IPS-18c (cell line): Measurements from ENCODE around the gene DNAAF5.
"Not testable (repeated sequence)": the region's sequence is repeated elsewhere in the genome, so short reads cannot be mapped to it uniquely, and the experiment has no call there.

ENCODE experiments used
- H3K4me3 ChIP-seq: 2 replicates; pipeline ENCODE4 v1.7.0; 2013; ENCODE audit warnings: low read depth, mild to moderate bottlenecking, low read length, moderate library complexity; ENCODE audit not compliant: insufficient read depth
- H3K9me3 ChIP-seq: one replicate; pipeline ENCODE4 v1.6.1; 2013; ENCODE audit warnings: mild to moderate bottlenecking, low read length, moderate library complexity; ENCODE audit not compliant: control insufficient read depth, insufficient read depth

DNAAF5 gene

GRCh38 chr7:781186-781849, 54.8 kb downstream of the DNAAF5 start:
- H3K4me3 ChIP-seq = no peak overlapping the region
- H3K9me3 ChIP-seq = no peaks in the 10 kb centered on the region

DNA sequence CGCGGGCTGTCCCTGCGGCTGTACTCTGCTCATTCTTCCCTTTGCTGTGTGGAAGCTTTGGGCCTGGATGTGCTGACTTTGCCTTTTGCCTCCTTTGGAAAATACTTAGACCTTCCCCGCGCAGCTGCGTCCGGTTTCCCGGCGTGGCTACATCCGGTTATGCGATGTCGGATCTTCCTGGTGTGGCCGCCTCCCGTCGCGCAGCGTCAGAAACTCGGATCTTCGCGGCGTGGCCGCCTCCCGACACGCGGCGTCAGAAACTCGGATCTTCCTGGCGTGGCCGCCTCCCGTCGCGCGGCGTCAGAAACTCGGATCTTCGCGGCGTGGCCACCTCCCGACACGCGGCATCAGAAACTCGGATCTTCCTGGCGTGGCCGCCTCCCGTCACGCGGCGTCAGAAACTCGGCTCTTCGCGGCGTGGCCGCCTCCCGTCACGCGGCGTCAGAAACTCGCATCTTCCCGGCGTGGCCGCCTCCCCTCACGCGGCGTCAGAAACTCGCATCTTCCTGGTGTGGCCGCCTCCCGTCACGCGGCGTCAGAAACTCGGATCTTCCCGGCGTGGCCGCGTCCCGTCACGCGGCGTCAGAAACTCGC, 55.5 kb downstream of the DNAAF5 start:
- no peak overlapping the region for H3K4me3 ChIP-seq
- H3K9me3 ChIP-seq = no peaks in the 10 kb centered on the region

DNA sequence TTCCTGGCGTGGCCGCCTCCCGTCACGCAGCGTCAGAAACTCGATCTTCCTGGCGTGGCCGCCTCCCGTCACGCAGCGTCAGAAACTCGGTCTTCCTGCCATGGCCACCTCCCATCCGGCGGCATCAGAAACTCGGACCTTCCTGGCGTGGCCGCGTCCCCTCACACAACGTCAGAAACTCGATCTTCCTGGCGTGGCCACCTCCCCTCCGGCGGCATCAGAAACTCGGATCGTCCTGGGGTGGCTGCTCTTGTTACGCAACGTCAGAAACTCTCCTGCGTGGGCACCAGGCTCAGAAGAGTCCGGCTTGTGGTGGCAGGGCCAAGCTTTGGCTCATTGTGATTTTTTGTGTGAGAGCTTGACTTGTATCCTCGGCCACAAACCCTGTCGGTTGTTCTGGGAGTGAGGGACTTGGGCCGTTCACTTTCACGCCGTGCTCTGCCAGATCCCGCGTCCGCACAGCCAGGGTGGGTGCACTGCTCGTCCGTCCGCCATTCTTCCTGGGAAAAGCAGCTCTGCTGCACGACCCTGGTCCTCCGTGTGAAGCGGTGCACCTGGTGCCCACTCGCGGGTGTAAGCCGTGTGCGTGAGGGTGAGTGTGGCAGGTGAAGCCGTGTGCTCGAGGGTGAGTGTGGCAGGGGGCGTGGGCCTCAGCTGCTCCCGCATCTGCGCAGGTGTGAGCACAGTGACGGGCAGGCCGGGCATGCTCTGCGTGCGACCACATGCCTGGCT, 56.4 kb downstream of the DNAAF5 start:
- Histone ChIP-seq H3K4me3 (no peak overlapping the region), H3K9me3 (no peaks in the 10 kb centered on the region)

DNA sequence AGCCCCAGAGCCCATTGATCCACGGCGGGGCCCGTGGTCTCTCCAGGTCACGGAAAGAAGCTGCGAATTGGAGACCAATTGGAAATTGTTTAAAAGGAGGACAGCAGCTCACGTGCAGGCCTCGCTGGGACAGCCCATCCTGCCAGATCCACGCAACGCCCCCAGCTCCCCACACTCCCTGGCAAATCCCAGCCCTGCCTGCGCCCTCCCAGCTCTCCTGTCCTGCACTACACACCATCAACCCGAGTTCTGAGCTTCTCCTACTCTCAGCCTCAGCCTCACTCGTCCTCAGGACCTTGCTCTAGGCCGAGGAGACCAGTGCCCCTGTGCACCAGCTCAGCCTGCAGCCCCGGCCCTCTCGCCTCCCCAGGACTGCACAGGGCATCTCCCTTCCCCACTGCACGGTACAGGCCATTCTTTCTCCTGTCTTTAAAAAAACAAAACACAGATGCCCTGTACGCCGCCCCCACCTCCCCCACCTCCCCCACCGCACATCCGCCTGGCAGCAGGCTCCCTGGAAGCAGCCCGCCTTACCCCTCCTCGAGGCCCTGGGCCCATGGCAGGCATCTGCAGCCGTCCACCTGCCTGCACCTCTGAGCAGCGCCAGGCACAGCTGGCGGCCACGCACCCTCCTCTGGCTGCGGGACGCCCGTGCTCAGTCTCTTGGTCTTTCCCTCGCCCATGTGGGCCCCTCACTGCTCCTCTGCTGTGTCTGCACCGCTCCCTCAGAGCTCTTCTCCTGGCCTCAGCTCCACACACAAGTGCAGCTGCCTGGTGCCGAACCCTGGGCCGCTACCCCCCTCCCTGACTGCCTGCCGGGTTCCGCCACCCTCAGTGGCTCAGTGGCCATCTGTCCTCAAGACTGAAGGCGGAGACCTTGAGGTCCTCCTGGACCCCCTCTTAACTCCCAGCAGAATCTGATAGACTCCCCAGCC, 57.3 kb downstream of the DNAAF5 start:
- Histone ChIP-seq H3K9me3 (no peaks in the 10 kb centered on the region), H3K4me3 (no peak overlapping the region)

DNA sequence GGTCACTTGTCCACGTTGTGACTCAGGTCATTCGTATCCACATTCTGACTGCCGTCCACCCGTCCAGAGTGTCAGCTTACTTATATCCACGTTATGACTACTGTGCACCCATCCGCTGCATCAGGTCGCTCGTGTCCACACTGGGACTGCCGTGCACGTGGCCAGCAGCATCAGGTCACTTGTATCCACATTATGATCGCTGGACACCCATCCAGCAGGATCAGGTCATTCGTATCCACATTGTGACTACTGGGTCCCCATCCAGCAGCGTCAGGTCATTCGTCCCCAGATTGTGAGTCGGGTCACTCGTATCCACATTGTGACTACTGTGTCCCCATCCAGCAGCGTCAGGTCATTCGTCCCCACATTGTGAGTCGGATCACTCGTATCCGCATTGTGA, 58.5 kb downstream of the DNAAF5 start:
- Histone ChIP-seq H3K9me3 (no peaks in the 10 kb centered on the region), H3K4me3 (no peak overlapping the region)

- Histone ChIP-seq H3K9me3 (no peaks in the 10 kb centered on the region), H3K4me3 (no peak overlapping the region)
Measured at GRCh38 chr7:785416-785815, 58.9 kb downstream of the DNAAF5 start.

GRCh38 chr7:786472-787255, 60.2 kb downstream of the DNAAF5 start:
- H3K9me3 ChIP-seq = no peaks in the 10 kb centered on the region
- H3K4me3 ChIP-seq = no peak overlapping the region

- peaks cover 2% of the 10 kb centered on the region for H3K9me3 ChIP-seq
- H3K4me3 ChIP-seq = no peak overlapping the region
Measured at GRCh38 chr7:787332-788240, 61.1 kb downstream of the DNAAF5 start.

DNA sequence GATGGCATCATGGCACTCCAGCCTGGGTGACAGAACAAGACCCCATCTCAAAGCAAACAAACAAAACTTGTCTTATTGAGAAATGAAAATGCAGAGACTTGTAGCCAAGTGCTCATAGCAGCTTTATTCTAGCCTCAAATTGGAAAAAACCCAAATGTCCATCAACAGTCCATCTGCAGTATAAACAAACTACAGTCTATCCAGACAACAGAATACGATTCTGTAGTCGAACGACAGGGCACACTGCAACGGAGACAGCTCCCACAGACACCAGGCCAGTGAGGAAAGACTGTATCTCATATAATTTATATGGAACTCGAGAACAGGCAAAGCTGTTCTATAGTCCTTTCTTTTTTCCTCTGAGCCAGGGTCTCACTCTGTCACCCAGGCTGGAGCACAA, 65.0 kb downstream of the DNAAF5 start:
- peaks cover 2% of the 10 kb centered on the region for H3K9me3 ChIP-seq
- H3K4me3 ChIP-seq = no peak overlapping the region

GRCh38 chr7:794207-794606, 67.7 kb downstream of the DNAAF5 start:
- no peak overlapping the region for H3K4me3 ChIP-seq
- H3K9me3 ChIP-seq = peaks cover 2% of the 10 kb centered on the region

DNA sequence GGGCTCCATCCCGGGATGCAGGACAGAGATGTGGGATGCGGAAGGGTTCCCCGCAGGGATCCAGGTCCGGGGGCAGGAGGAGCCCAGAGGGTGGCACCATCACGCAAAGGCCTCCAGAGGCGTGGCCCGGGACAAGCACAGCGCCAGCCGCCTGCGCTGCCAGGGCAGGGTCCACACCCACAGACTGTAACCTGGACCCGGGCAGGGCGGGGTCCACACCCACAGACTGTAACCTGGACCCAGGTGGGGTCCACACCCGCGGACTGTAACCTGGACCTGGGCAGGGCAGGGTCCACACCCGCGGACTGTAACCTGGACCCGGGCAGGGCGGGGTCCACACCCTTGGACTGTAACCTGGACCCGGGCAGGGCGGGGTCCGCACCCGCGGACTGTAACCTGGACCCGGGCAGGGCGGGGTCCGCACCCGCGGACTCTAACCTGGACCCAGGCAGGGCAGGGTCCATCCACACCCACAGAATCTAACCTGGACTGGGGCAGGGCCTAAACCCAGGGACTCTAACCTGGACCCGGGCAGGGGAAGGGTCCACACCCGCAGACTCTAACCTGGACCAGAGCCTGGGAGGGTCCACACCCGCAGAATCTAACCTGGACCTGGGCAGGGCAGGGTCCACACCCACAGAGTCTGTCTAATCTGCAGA, 68.3 kb downstream of the DNAAF5 start:
- Histone ChIP-seq H3K4me3 (no peak overlapping the region), H3K9me3 (peaks cover 2% of the 10 kb centered on the region)

- H3K9me3 ChIP-seq, H3K4me3 ChIP-seq: not testable (repeated sequence)
Measured at GRCh38 chr7:796434-797169, 70.1 kb downstream of the DNAAF5 start.

- no peak overlapping the region for H3K4me3 ChIP-seq
- H3K9me3 ChIP-seq = peaks cover 2% of the 10 kb centered on the region
Measured at GRCh38 chr7:798921-799470, 72.5 kb downstream of the DNAAF5 start.

GRCh38 chr7:800692-801091, 74.2 kb downstream of the DNAAF5 start:
- Histone ChIP-seq H3K4me3 (no peak overlapping the region), H3K9me3 (peaks cover 2% of the 10 kb centered on the region)

DNA sequence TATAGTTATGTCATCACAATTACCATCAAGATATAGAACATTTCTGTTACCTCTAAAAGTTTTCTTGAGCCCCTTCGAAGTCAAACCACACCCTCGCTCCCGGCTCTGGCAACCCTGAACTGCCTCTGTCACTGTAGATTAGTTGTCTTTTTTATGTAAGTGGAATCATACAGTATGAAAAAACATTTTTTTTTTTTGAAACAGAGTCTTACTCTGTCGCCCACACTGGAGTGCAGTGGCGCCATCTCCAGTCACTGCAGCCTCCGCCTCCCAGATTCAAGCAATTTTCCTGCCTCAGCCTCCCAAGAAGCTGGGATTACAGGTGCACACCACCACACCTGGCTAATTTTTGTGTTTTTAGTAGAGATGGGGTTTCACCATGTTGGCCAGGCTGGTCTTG, 74.9 kb downstream of the DNAAF5 start:
- H3K4me3 ChIP-seq, H3K9me3 ChIP-seq: not testable (repeated sequence)
